ES-I3 (cell line): ENCODE data around the gene PHF23.

Source experiments
- H3K36me3 ChIP-seq: 2 replicates; pipeline ENCODE4 v1.6.1; 2013; ENCODE audit warnings: mild to moderate bottlenecking, low read length, control low read depth, moderate library complexity; ENCODE audit not compliant: insufficient read depth
- H3K4me1 ChIP-seq: 2 replicates; pipeline ENCODE4 v1.6.1; 2013; ENCODE audit warnings: mild to moderate bottlenecking, control low read depth, low read length; ENCODE audit not compliant: insufficient read depth
- H3K9ac ChIP-seq: 2 replicates; pipeline ENCODE4 v1.6.1; 2013; ENCODE audit warnings: low read depth, mild to moderate bottlenecking, low read length, moderate library complexity
- H3K9me3 ChIP-seq: 2 replicates; pipeline ENCODE4 v1.6.1; 2013; ENCODE audit warnings: mild to moderate bottlenecking, low read length, moderate library complexity; ENCODE audit not compliant: control insufficient read depth, insufficient read depth

The PHF23 gene

GRCh38 chr17:7195971-7196370 is 43.3 kb downstream of the PHF23 start:
- Histone ChIP-seq H3K4me1 (no peaks in the 10 kb centered on the region), H3K9ac (no peak overlapping the region), H3K36me3 (peaks cover 3% of the 10 kb centered on the region; the same call in 1 of the 2 replicates), H3K9me3 (no peaks in the 10 kb centered on the region)

GRCh38 chr17:7192271-7192937 is 46.9 kb downstream of the PHF23 start:
- Histone ChIP-seq H3K9ac (no peak overlapping the region), H3K36me3 (peaks cover 3% of the 10 kb centered on the region; the same call in 1 of the 2 replicates), H3K4me1 (no peaks in the 10 kb centered on the region), H3K9me3 (no peaks in the 10 kb centered on the region)

DNA sequence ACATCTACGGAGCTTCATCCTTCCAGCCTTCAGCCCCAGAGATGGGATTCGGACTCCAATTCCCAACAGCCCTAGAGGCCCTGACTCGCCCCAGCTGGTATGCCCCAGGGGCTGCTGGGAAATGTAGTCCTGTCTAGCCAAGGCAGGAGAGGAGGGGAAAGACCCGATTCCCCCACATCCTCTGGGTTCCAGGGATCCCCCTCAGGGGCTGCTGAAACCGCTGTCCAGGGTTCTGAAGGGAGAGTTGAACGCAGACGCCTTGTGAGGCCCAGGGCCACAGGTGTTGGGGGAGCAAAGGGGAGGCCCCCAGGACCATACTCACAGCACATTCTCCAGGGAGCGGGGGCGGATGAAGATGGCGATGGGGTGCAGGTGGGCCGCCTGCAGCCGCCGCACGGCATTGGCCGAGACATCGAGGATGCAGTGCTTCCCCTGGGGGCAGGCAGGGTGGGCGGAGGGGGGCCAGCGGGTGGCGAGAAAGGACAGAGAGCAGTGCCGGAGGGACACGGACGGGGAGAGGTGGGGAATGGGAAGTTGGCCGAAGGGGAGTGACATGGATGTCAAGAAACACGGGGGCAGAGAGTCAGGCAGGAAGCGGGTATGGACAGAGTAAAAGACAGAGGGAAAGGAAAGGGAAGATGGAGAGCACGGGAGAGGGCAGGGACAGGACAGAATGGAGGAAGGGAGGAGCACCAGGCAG is 47.5 kb downstream of the PHF23 start:
- Histone ChIP-seq H3K9me3 (no peaks in the 10 kb centered on the region), H3K4me1 (no peaks in the 10 kb centered on the region), H3K36me3 (peaks cover 3% of the 10 kb centered on the region; the same call in 1 of the 2 replicates), H3K9ac (no peak overlapping the region)

DNA sequence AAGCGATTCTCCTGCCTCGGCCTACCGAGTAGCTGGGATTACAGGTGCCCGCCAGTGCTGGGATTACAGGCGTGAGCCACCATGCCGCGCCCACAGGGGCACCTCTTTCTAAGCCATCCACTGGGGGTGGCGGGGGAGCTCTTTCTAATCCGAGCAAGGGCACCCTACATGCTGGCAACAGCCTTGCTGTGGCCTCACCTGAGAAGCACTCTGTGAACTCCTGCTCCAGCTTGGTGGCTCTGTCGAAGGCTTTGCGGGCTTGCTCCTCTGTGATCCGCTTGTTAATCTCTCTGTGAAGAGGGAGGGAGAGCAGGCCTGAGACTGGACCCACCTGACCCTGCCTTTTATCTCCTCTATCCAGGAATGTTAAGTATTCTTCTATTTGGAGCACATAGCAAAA is 48.2 kb downstream of the PHF23 start:
- Histone ChIP-seq H3K4me1 (no peaks in the 10 kb centered on the region), H3K9ac (no peak overlapping the region), H3K36me3 (peaks cover 3% of the 10 kb centered on the region; the same call in 1 of the 2 replicates), H3K9me3 (no peaks in the 10 kb centered on the region)

- no peak overlapping the region for H3K9ac ChIP-seq
- H3K36me3 ChIP-seq = peaks cover 2% of the 10 kb centered on the region; the same call in 1 of the 2 replicates
- no peaks in the 10 kb centered on the region for H3K9me3 ChIP-seq
- no peaks in the 10 kb centered on the region for H3K4me1 ChIP-seq
Measured at GRCh38 chr17:7190276-7190917, 48.9 kb downstream of the PHF23 start.

- Histone ChIP-seq H3K9me3 (no peaks in the 10 kb centered on the region), H3K9ac (no peak overlapping the region), H3K36me3 (no peaks in the 10 kb centered on the region), H3K4me1 (no peaks in the 10 kb centered on the region)
Measured at GRCh38 chr17:7186241-7186640, 53.0 kb downstream of the PHF23 start.
